ENCODE results near the gene MOGAT2. TPM values are rescaled to one million over a fixed set of nuclear protein-coding genes. Genes with fewer than 3 reads are reported as not detected.
"Not testable (repeated sequence)": the region's sequence is repeated elsewhere in the genome, so short reads cannot be mapped to it uniquely, and the experiment has no call there.

Gene MOGAT2
- total RNA-seq, 1 donor from 2014 or later = not detected

DNA sequence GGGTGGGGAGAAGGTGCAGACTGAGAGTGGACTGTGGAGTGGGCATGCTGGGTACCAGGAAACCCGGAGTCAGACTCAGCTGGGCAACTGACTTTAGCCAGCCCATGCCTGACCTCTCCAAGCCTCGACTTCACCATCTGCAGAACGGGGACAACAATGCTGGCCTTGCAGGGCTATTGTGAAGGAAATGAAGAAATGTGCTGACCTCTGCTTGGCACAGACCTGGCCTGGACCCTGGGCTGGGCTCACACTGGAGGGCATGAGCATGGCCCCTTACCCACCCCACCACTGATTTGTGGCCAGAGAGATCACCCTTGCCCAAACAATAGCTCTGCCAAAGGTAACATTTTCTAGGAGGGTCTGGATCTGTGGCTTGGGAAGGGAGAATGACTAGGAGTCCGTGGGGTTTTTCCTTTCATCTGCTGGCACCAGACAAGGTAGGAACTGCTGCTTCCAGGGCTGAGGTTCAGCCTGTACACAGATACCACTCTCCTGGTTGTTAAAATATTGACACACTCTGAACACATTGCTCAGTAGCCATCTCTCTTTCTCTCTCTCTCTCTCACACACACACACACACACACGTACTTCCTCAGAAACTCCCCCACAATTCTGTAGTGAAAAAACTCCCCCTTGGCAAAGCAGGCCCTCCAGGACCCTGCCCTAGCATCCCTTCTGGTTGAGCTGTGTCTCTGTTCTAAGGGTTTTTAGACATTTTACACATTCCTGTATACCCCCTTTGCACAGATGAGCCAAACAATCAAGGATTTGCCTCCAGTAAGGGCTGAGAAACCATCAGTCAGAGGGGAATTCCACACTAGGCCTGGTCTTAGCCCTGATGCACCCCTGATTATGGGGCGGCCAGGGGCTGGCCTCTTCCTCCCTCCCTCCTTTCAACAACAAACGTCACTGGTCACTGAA is 1.0 kb downstream of the MOGAT2 start:
- intact Hi-C loops (cut with micrococcal nuclease) = no loop called here

DNA sequence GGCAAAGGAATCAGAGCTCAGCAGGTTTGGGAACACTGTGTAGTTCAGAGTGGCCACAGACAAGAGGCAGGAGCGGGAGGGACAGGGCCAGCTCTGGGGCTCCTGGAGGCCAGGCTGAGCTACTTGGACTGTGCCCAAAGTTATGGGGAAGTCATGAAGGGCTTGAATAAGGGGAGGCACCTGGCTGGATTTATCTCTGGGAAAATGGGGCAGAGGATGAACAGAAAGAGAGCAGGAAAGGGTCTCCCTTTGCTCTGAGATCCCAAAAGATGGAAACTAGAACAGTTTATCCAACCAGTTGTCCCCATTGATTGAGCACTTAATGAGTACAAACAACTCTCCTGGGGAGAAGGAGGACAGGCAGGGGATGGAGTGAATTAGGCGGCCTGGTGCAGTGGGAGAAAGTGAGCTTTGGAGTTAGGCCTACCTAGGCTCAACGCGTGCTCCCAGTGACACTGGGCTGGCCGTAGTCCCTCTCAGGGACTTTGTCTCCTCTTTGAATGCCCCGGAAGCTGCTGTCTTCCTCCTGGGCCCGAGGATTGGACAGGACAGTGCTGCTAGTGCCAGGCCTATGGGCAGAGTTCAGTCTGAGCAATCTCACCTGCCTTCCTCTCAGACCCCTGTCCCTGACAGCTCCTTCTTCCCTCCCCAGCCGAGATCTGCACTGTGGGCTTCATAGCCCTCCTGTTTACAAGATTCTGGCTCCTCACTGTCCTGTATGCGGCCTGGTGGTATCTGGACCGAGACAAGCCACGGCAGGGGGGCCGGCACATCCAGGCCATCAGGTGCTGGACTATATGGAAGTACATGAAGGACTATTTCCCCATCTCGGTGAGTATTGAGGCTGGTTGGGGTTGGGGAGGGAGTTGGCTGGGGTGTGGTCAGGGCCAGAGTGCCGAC is 2.0 kb downstream of the MOGAT2 start:
- intact Hi-C loops (cut with micrococcal nuclease) = loop anchor here (5.0 to 10.0 kb wide), 2 partner anchors 48 to 85 kb away; partner anchors contain the start of gene DGAT2

DNA sequence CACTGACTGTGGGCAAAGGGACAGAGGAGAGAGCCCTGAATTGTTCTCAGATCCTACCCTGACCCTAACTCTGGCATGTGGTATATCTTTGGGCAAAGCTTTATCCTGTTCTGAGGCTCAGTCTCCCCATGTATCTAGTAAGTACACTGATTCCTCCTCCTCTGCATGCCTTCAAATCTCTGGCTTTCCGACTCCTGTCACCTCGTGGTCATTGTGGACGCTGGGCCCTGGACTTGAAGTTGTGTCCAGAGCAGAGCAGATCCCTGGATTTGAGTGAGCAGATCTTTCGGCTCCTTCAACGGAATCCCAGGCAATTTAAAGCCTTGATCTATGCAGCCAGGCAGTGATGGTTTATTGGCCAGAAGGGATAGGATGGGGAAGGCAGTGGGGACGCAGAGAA is 3.0 kb downstream of the MOGAT2 start:
- intact Hi-C loops (cut with micrococcal nuclease) = loop anchor here (5.0 to 10.0 kb wide), 2 partner anchors 47 to 84 kb away; partner anchors contain the start of gene DGAT2

DNA sequence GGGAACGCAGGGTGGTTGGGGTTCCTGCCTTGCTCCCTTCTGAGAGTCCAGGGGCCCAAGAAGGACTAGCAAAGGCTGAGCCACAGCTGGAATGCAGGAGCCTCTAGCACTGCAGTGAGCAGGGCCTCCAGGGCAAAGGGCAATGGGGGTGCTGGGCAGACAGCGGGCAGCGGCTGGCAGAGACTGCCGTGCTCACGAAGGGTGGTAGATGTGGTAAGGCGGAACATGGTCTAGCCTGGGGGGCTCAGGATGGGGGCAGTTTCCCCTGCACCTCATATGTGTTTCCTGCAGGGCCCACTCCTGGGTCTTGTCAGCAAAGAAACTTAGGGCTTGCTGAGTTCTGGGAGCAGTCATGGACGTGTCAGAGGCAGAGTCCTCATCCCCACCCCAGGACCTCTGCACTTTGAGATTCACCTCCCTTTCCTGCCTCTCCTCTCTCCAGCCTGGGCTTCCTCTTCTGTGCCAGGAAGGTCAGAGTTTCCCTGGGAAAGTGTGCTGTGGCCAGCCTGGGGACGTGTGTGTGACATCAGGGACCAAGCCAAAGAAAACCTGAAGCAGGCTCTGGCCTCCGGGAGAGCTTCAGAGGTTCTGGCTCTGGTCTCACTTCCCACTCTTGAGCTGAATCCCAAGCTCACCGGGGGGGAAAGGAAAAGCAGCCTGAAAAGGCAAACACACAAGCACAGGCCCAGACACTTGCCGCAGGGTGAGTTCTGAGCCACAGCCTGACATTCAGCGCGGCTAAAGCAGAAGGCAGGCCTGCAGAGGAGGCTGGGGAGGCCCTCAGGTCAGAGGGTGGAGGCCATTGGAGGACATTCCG is 4.4 kb downstream of the MOGAT2 start:
- intact Hi-C loops (cut with micrococcal nuclease) = loop anchor here (2.0 to 10.0 kb wide), 3 partner anchors 45 to 145 kb away; partner anchors contain the start of gene DGAT2

DNA sequence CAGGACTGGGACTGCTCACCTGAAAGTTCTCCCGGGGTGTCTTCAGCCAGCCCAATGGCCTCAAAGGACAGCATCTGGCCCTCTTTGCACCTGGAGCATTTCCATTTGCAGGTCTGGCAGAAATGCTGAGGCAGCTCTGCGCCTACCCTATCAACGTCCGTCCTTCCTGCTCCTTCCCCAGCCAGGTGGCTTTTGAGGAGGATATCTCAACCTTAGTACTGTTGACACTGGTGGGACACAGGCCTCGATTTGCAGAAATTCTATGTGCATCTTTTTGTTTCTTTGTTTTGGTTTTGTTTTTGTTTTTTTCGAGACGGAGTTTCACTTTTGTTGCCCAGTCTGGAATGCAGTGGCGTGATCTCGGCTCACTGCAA is 5.0 kb downstream of the MOGAT2 start:
- intact Hi-C loops (cut with micrococcal nuclease) = loop anchor here (2.0 to 10.0 kb wide), 3 partner anchors 45 to 144 kb away; partner anchors contain the start of gene DGAT2

DNA sequence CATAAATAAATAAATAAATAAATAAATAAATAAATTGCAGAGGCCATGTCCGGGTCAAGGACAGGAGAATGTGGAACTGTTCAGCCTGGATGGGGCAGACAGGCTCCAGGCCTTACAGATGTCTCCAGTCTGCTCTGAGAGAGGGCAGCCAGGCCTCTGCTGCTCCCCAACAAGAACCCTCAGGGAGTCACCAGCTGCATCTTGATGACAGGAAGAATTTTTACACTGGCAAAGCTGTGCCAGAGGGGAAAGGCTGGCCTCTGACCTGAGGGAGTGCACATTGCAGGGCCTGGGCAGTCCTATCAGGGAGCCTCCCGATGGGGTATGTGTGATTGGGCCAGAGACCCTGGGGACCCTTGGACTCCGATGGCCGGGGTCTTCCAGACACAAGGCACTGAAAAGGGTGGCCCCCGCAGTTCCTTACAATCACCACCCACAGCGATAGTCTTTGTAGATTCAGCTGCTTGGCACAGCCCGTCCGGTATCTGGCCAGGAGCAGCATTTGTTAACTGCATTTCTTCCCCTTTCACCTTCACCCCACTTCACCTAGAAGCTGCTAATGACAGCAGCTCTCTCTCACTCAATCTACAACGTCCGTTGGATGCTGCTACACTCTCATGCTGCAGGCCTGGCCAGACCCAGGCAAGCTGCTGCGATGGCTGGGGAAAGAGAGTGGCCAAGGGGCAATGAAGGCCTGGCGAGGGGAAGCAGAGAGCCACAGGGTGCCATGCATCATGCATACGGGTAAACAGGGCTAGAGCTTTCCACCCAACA is 8.1 kb downstream of the MOGAT2 start:
- intact Hi-C loops (cut with micrococcal nuclease) = loop anchor here (10.0 kb wide), 1 partner anchor 79 kb away; no protein-coding TSS in a partner anchor

DNA sequence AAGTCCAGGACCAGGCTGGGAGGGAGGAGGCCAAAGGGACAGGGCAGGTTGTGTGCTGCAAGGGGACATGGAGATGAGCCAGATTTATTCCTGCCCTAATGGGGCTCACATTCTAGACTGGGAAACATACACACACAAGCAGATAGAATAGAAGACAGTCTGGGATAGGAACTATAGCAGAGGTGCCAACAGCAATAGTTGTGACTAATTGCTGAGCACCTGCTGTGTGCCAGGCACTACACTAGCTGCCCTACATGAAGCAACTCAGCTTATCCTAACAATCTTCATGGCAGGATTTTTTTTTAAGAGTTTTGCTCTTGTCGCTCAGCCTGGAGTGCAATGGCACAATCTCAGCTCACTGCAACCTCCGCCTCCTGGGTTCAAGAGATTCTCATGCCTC is 11.4 kb downstream of the MOGAT2 start:
- intact Hi-C loops (cut with micrococcal nuclease) = loop anchor here (10.0 kb wide), 1 partner anchor 76 kb away; no protein-coding TSS in a partner anchor

DNA sequence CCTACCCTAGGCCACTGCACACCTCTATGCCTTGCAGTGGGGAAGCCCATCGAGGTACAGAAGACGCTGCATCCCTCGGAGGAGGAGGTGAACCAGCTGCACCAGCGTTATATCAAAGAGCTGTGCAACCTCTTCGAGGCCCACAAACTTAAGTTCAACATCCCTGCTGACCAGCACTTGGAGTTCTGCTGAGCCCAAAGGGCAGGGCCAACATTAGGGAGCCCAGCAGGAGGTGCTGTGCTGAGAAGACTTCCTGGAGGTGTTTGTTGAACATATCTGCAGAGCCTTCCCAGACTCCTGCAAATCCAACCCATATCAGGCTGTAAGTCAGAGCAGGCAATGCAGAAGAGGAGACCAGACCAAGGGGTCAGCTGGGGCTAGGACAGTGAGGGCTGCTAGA is 13.5 kb downstream of the MOGAT2 start:
- intact Hi-C loops (cut with micrococcal nuclease) = no loop called here

DNA sequence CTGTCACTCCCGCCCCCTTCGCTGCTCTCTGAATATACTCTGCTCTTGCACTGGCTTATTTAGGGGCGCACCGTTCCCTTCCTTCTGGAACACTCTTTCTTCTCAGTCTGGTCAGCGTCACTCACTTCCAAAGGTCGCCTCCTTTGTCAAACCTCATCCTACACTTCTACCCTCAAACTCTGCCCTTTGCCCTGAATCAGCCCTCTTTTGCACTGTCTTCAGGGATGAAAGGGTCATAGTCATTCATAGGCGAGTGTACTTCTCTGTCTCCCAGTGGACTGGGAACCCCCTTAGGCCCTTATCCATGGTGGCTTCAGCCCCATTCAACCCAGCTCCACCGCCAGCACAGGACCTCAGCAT is 15.4 kb downstream of the MOGAT2 start:
- intact Hi-C loops (cut with micrococcal nuclease) = no loop called here

DNA sequence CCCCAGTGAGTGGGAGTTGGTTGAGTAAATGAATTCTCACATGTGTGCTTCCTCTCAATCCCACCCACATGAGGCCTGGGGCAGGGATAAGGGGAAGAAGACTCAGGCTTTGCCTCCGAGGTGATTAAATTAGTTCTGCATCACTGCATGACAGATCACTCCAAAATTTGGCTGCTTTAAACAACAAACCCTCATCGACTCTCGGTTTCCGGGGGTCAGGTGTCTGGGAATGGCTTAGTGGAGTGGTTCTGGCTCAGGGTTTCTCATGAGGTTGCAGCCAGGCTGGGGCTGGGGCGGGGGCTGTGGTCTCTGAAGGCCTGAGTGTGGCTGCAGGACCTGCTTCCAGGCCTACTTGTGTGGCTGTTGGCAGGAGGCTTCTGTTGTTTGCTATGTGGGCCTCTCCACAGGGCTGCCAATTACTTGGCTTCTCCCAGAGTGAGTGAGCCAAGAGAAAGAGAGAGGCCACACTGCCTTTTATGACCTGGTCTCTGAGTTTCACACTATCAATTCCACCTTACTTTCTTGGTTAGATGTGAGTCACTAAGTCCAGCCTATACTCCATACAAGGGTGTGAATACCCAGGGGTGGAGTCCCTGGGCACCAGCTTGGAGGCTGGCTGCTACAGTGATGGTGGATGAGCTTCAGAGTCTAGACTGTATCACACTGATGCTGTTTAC is 15.9 kb downstream of the MOGAT2 start:
- intact Hi-C loops (cut with micrococcal nuclease) = no loop called here

DNA sequence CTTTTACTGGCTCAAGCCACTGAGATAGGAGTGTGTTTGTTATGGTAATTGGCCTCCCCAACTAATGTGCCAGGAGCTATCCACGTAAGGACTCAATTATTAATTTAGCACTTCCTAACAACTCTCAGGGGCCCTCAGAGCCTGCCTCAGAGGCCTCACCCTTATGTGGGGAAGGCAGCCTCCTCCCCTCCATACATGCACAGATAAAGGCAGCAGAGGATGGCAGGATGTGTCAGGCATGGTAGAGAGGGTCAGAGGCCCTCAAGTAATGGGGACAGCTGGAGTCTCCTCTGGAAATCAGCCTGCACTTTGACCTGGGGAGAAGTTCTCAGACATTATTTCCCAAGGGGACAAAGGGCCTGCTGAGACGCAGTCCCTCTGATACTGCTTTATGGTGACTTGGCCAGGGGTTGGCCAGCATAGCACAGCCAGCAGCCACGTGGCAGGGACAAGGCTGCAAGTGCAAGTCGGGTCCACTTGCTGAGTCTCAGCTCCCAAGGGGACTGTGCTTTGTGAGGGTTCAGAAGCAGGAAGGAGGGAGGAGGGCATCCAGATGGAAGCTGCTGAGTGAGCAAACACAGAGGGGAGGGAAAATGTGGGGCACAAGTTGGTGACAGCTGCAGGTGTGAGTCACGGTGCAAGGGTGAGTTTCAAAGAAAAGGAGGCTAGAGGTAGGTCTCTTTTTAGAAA is 17.0 kb downstream of the MOGAT2 start:
- intact Hi-C loops (cut with micrococcal nuclease) = no loop called here

DNA sequence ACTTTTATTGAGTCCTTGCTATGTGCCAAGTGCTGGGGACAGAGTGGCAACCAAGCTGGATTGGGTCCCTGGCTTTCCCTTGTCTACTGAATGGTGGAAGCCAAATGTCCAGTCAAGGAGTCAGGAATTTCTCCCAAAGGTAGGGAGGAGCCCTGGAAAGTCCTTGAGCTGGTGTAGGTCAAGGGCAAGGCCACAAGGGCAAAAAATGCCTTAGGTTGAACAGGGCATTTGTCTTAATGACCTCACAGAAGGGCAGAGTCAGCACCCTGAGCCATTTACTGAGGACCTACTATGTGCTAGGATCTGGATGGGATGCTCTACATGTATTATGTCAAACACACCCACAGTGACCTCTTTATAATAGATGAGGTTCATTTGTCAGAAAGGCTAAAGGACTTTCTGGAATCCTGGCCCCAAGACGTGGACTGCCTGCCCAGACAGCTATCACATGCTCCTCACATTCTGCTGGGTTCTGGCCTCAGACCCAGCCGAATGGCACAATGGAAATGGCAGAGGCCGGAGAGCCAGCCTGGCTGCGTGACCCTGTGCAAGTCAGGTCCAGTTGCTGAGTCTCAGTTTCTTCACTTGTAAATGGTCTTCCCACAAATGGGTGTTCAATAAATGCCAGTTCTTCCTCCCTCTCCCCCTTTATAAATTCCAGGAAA is 17.7 kb downstream of the MOGAT2 start:
- intact Hi-C loops (cut with micrococcal nuclease) = no loop called here

DNA sequence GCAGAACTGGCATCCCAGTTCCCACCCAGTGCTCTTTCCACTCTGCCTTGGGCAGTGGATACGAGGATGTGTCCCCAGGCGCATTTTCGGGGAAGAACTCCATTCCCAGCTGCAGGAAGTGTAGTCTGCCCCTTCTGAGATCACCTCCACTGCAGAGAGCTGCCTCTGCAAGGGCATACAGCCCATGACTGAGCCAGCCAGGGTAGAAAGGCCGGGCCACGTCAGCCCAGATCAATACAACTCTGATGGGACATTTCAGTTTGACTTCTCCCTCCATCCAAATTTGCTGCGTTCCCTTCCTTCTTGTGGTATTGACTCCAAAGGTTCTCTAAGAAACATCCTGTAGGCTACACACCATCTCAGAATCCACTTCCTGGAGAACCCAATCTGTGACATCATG is 19.7 kb downstream of the MOGAT2 start:
- intact Hi-C loops (cut with micrococcal nuclease) = no loop called here

DNA sequence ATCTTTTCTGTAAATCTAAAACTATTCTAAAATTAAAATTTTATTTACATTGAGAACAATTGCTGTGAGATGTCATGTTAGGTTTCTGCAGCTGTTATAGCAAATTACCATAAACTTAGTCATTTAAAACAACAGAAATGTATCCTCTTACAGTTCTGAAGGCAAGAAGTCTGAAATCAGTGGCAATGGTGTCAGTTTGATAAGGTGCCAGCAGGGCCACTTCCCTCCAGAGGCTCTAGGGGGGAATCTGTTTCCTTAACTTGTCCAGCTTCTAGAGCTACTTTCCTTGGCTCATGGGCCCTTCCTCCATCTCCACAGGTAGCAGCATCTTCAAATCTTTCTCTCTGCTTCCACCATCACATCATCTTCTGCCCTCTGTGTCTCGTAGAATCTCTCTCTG is 23.0 kb downstream of the MOGAT2 start:
- intact Hi-C loops (cut with micrococcal nuclease) = no loop called here

DNA sequence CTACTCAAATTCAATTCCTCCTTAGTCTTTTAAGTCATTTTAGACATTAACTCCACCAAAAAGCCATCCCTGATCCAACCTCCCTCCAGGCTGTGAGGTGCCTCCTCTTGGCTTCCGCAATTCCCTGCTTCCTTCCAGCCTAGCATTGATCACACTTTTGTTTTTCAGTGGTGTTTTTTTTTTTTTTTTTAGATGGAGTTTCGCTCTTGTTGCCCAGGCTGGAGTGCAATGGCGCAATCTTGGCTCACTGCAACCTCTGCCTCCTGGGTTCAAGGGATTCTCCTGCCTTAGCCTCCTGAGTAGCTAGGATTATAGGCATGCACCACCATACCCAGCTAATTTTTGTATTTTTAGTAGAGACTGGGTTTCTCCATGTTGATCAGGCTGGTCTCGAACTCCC is 25.5 kb downstream of the MOGAT2 start:
- intact Hi-C loops (cut with micrococcal nuclease) = not testable (repeated sequence)

DNA sequence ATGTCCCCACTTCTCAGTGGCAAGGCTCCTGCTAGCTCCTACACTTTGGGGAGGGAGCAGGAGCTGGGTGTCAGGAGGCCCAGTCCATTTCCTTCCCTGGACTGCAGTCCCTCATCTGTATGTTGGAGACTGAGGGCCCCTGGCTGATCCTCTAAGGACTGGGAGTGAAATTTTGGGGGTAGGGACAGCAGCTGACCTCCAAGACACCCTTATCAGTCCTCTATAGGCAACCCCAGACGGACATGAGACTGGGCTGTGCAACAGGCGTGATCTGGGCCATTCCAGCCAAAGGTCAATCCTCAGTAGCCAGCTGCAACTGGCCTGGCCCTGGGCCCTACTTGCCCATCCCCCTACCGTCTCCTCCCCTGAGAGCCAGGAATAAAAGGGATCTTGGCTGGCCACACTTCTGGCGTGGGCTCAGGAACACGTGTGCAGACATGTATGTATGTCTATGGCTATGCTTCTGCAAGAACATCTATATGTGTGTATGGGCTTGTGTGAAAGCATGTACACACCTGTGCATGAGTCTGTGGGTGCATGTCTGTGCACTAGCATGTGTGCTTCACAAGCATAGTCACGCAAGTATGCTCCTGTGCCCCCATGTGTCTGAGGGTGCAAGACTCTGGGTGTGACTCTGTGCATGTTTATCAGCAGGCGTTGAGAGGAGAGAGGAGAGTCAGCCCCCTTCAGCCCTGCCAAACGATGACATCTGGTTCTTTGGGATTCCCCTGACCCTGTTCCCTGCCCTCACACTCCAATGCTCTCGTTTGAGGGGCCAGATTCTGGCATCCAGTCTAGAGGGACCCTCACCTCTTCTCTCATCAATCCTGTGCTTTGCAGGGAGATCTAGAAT is 26.3 kb downstream of the MOGAT2 start:
- intact Hi-C loops (cut with micrococcal nuclease) = no loop called here

DNA sequence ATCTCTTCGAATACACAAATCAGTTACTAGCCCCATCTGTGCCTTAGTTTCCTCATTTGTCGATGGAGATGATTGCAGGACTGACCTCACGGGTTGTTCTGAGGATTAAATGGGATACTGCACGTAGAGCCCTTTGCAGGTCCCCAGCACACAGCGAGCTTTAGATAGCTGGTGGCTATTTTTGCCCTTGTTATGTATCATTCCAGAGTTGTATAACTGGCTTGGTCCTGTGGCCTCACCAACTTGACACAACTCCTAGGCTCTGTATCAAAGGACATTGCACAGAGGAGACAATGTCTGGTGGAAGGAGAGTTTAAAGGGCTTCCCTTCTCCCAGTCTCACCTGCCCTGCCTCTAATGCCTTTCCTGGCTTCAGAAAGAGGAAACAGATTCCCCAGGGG is 28.2 kb downstream of the MOGAT2 start:
- intact Hi-C loops (cut with micrococcal nuclease) = no loop called here
